HepG2 (cell line): ENCODE results near the gene ZBTB26. TPM values are rescaled to one million over a fixed set of nuclear protein-coding genes. Genes with fewer than 3 reads are reported as not detected.
A peak's percentile ranks its signal among the peaks of the same experiment; 100 is the strongest.

Source experiments
- AGO1 ChIP-seq: fragments of 200-400 bp; formaldehyde crosslinking; IDR thresholded peaks from 2 replicates; pipeline ENCODE4 v1.6.1; 2017; ENCODE audit warnings: mild to moderate bottlenecking, low read depth, low read length, moderate library complexity; ENCODE audit not compliant: poor library complexity, severe bottlenecking
- CEBPZ ChIP-seq: IDR thresholded peaks from 2 replicates; pipeline ENCODE4 v1.6.1; 2012; ENCODE audit warnings: low read length, improper control_type of control experiment
- CSRNP1 ChIP-seq: sonication (generic); formaldehyde crosslinking; IDR thresholded peaks from 2 replicates; pipeline ENCODE4 v1.8.1; 2023; ENCODE audit warnings: mild to moderate bottlenecking, missing genetic modification reagents
- GABPA ChIP-seq, 2 experiments: IDR thresholded peaks; 2 replicates each; pipeline ENCODE4 v1.6.1; 2011 to 2016; ENCODE audit warnings: low read depth in 2 of 2, low read length in 1 of 2, missing biosample characterization in 1 of 2, missing genetic modification characterization in 1 of 2
- HNRNPK ChIP-seq: fragments of 200-400 bp; formaldehyde crosslinking; IDR thresholded peaks from 2 replicates; pipeline ENCODE4 v1.6.1; 2018; ENCODE audit warnings: low read length, low read depth, moderate library complexity, mild to moderate bottlenecking; ENCODE audit not compliant: poor library complexity, severe bottlenecking
- KLF6 ChIP-seq: IDR thresholded peaks from 2 replicates; pipeline ENCODE4 v1.8.0; 2016; ENCODE audit warnings: missing biosample characterization, missing genetic modification reagents
- MEF2D ChIP-seq: sonication (generic); formaldehyde crosslinking; IDR thresholded peaks from 2 replicates; pipeline ENCODE4 v1.5.1; 2020; ENCODE audit warnings: mild to moderate bottlenecking, missing genetic modification reagents
- PHF5A ChIP-seq: IDR thresholded peaks from one replicate; pipeline ENCODE4 v1.6.1; 2018; ENCODE audit warnings: low read depth, missing genetic modification reagents; ENCODE audit not compliant: unreplicated experiment
- RAD21 ChIP-seq: fragments of 450-650 bp; formaldehyde crosslinking; IDR thresholded peaks from 2 replicates; pipeline ENCODE4 v1.5.0; 2020; ENCODE audit warnings: mild to moderate bottlenecking
- RARG ChIP-seq: sonication (generic); formaldehyde crosslinking; IDR thresholded peaks from 2 replicates; pipeline ENCODE4 v1.4.0; 2020; ENCODE audit warnings: low read depth, mild to moderate bottlenecking, missing genetic modification reagents
- RBFOX2 ChIP-seq: fragments of 200-400 bp; formaldehyde crosslinking; IDR thresholded peaks from 2 replicates; pipeline ENCODE4 v1.6.1; 2017; ENCODE audit warnings: low read depth, mild to moderate bottlenecking, low read length
- RCOR2 ChIP-seq: IDR thresholded peaks from 2 replicates; pipeline ENCODE4 v1.6.1; 2016; ENCODE audit warnings: missing biosample characterization, missing genetic modification reagents
- RFX1 ChIP-seq: fragments of 450-650 bp; IDR thresholded peaks from 2 replicates; pipeline ENCODE4 v1.6.1; 2017
- RFX5 ChIP-seq: IDR thresholded peaks from 2 replicates; pipeline ENCODE4 v1.6.1; 2011; ENCODE audit warnings: low read depth, low read length, improper control_type of control experiment
- SOX5 ChIP-seq: IDR thresholded peaks from 2 replicates; pipeline ENCODE4 v1.6.1; 2016; ENCODE audit warnings: borderline replicate concordance
- TEAD2 ChIP-seq: sonication (generic); formaldehyde crosslinking; IDR thresholded peaks from 2 replicates; pipeline ENCODE4 v1.9.0; 2021; ENCODE audit warnings: missing genetic modification reagents
- ZMAT3 ChIP-seq: sonication (generic); formaldehyde crosslinking; conservative IDR thresholded peaks from 2 replicates; pipeline ENCODE4 v1.7.0; 2021; ENCODE audit warnings: missing genetic modification reagents
- ZNF205 ChIP-seq: IDR thresholded peaks from 2 replicates; pipeline ENCODE4 v1.6.1; 2018; ENCODE audit warnings: missing biosample characterization, missing genetic modification reagents
- ZNF605 ChIP-seq: sonication (generic); formaldehyde crosslinking; IDR thresholded peaks from 2 replicates; pipeline ENCODE4 v1.8.0; 2022; ENCODE audit warnings: mild to moderate bottlenecking, missing genetic modification reagents
- ZNF724P ChIP-seq: sonication (generic); formaldehyde crosslinking; IDR thresholded peaks from 2 replicates; pipeline ENCODE4 v1.8.0; 2022; ENCODE audit warnings: missing genetic modification reagents, borderline replicate concordance
- polyA plus RNA-seq, 8 experiments: library from polyadenylated mRNA; depleted of rRNA in 3 of 8; stranded (reverse) in 7 of 8; unstranded in 1 of 8; fragments of >200 nt; fragmentation: Illumina TruSeq in 4 of 8; extraction: Trizol in 4 of 8; gene quantifications; 2 replicates each; pipeline versions ENCODE4 v1.2.1 to v1.2.3, GENCODE V29; 2011 to 2016; ENCODE audit warnings: low read depth in 4 of 8, missing spikeins in 1 of 8, mixed read lengths in 1 of 8; ENCODE audit not compliant: insufficient read depth in 1 of 8
- total RNA-seq, 5 experiments: library from RNA; depleted of rRNA; stranded (reverse); fragments of >200 nt; fragmentation: Illumina TruSeq; extraction: Trizol; gene quantifications; 2 replicates each; pipeline ENCODE4 v1.2.3, GENCODE V29; 2016; ENCODE audit warnings: low read depth in 1 of 5
- TF ChIP-seq, protein P1 (sequence below): sonication (generic); formaldehyde crosslinking; IDR thresholded peaks from 2 replicates; pipeline ENCODE4 v1.5.1; 2020; ENCODE audit warnings: mild to moderate bottlenecking, missing genetic modification reagents, moderate library complexity

ZBTB26 gene
- total and polyA plus RNA-seq, 2 of the 13 experiments (the other 11 are each of a cell fraction or from before 2014, with no cell fraction given) = 4.5 to 8.6 TPM

- no peak for TF ChIP-seq CEBPZ
- TF ChIP-seq, protein P1, sequence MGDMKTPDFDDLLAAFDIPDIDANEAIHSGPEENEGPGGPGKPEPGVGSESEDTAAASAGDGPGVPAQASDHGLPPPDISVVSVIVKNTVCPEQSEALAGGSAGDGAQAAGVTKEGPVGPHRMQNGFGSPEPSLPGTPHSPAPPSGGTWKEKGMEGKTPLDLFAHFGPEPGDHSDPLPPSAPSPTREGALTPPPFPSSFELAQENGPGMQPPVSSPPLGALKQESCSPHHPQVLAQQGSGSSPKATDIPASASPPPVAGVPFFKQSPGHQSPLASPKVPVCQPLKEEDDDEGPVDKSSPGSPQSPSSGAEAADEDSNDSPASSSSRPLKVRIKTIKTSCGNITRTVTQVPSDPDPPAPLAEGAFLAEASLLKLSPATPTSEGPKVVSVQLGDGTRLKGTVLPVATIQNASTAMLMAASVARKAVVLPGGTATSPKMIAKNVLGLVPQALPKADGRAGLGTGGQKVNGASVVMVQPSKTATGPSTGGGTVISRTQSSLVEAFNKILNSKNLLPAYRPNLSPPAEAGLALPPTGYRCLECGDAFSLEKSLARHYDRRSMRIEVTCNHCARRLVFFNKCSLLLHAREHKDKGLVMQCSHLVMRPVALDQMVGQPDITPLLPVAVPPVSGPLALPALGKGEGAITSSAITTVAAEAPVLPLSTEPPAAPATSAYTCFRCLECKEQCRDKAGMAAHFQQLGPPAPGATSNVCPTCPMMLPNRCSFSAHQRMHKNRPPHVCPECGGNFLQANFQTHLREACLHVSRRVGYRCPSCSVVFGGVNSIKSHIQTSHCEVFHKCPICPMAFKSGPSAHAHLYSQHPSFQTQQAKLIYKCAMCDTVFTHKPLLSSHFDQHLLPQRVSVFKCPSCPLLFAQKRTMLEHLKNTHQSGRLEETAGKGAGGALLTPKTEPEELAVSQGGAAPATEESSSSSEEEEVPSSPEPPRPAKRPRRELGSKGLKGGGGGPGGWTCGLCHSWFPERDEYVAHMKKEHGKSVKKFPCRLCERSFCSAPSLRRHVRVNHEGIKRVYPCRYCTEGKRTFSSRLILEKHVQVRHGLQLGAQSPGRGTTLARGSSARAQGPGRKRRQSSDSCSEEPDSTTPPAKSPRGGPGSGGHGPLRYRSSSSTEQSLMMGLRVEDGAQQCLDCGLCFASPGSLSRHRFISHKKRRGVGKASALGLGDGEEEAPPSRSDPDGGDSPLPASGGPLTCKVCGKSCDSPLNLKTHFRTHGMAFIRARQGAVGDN (CRISPR knock-in tag) = peak; percentile 86
- TF ChIP-seq MEF2D (CRISPR knock-in tag) = peak; percentile 42; the same call in 1 of the 2 replicates
- peak; percentile 62 for TF ChIP-seq AGO1
- no peak for TF ChIP-seq RCOR2
- TF ChIP-seq ZNF724P (CRISPR knock-in tag) = 0 out of 2 replicates have a peak, but pooled peaks have one; percentile 39
- TF ChIP-seq RFX5 = no peak
- no peak; the same call in 1 of the 2 replicates for TF ChIP-seq RAD21 (CRISPR knock-in tag)
- TF ChIP-seq ZNF205 (CRISPR knock-in tag) = no peak
- no peak for TF ChIP-seq HNRNPK
- no peak for TF ChIP-seq RFX1
- peak; percentile 81; the same call in 1 of the 2 replicates for TF ChIP-seq TEAD2
- no peak for TF ChIP-seq PHF5A (CRISPR knock-in tag)
- peak; percentile 97 for TF ChIP-seq GABPA (IDR thresholded peaks at IDR 0.05; ENCODE audit: low read depth, low read length)
- TF ChIP-seq GABPA (CRISPR knock-in tag; IDR thresholded peaks at IDR 0.05; ENCODE audit: low read depth) = peak; percentile 98
- TF ChIP-seq RBFOX2 = peak; percentile 90
- peak; percentile 45 for TF ChIP-seq SOX5
- TF ChIP-seq ZNF605 (CRISPR knock-in tag) = peak; percentile 76; the same call in 1 of the 2 replicates
- peak; percentile 53; the same call in 1 of the 2 replicates for TF ChIP-seq CSRNP1 (CRISPR knock-in tag)
- TF ChIP-seq ZMAT3 (CRISPR knock-in tag) = no peak; the same call in 1 of the 2 replicates
- TF ChIP-seq RARG (CRISPR knock-in tag) = no peak
- TF ChIP-seq KLF6 (CRISPR knock-in tag) = peak; percentile 81
Observed at GRCh38 chr9:122931226-122932121, at the start of gene ZBTB26 (continued).
